HG02610 (cell line): ENCODE measurements around the gene MTHFS.
"Not testable (repeated sequence)": the region's sequence is repeated elsewhere in the genome, so short reads cannot be mapped to it uniquely, and the experiment has no call there.

Experiments used
- ATAC-seq: cut with Tn5 transposase; IDR thresholded peaks from one replicate; pipeline ENCODE4 v1.9.1; 2021; ENCODE audit warnings: mild to moderate bottlenecking, moderate library complexity; ENCODE audit not compliant: unreplicated experiment

MTHFS gene

DNA sequence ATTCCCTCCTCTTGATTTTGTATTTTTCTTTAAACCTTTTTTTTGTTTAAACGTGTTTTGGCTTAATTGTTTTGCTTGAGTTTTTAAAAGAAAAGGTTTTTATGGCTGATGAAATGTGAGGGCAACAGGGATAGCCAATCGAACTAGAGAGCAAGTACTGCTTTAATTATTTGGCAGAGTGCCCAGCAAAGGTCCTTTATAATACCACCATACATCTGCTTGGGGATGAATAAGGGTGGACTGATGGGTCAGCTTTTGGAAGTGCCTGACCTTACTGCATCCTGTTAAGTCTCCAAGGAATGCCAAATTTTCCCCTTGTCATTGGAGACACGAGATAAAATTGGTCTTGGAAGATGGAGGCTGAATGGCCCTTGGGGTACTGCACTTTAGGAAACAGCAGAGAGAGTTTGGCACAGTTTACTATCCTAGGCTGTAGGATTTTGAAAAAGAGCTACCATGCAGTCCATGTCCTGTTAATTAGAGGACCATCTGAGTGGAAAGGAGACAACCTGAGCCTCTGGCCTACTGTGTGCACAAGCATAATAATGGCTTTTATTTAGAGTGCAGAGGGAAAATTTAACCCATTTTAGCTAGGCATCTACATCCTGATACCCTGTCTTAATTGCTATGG lies 19.8 kb upstream of the MTHFS start:
- no peak for ATAC-seq

GRCh38 chr15:79915776-79916501 lies 19.1 kb upstream of the MTHFS start:
- not testable (repeated sequence) for ATAC-seq

- no peak for ATAC-seq
Observed at GRCh38 chr15:79914728-79915127, 17.9 kb upstream of the MTHFS start.

DNA sequence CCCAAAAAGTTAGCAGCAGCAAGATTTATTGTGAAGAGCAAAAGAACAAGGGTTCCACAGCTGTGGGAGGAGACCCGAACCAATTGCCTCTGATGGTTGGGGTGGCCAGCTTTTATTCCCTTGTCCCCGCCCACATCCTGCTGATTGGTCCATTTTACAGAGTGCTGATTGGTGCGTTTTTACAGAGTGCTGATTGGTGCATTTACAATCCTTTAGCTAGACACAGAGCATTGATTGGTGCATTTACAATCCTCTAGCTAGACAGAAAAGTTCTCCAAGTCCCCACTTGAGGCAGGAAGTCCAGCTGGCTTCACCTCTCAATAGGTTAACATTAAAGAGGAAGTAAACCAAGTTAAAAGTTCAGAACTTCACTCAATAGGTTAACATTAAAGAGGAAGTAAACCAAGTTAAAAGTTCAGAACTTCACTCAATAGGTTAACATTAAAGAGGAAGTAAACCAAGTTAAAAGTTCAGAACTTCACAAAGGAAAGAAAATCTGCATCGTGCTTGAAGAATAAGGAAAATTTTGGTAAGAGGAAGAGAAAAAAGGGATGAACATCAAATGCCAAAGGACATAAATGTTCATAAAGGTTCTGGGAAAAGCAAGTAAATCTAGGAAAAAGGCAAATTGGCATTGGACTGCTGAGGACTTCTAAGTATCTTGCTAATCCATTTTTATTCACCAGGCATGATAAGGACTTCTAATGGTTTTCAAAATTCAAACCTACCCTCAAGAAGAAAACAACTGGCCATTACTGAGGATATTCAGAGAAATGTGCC lies 12.9 kb upstream of the MTHFS start:
- not testable (repeated sequence) for ATAC-seq

GRCh38 chr15:79904271-79904670 lies 7.5 kb upstream of the MTHFS start:
- no peak for ATAC-seq

DNA sequence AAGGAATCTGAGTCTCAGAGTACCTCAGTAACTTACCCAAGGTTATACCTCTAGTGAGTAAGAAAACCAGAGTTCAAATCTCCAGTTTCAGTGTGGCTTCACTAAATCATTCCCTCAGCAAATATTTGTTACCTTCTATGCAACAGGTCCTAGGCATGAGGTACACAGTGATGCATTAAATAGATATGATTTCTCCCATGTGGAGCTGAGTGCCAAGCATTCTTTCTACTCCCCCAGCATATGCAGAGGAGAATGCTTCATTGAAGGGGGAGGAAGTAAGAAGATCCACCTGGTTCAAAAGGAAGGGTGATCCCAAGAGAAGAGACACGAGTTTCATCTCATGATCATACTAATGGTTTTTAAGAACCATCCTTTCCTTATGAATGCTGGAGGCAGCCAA lies 6.8 kb upstream of the MTHFS start:
- ATAC-seq: no peak

DNA sequence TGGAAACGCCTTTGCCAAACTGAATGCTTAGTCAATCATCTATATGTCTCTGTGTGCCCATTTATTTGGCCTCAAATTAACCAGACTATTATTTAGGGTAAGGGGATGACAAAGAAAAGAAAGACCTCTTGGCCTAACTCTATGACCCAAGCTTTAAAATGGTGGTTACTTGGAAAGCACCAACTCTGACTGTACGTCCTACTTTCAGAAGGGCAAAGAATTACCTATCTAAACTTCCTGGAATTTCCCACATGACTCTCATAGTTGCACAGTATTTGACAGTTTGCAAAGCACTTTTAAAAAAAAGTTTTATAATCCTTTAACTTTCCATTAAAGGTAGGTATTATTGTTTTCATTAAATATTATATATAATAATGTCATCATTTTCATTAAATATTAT lies 6.3 kb upstream of the MTHFS start:
- no peak for ATAC-seq

DNA sequence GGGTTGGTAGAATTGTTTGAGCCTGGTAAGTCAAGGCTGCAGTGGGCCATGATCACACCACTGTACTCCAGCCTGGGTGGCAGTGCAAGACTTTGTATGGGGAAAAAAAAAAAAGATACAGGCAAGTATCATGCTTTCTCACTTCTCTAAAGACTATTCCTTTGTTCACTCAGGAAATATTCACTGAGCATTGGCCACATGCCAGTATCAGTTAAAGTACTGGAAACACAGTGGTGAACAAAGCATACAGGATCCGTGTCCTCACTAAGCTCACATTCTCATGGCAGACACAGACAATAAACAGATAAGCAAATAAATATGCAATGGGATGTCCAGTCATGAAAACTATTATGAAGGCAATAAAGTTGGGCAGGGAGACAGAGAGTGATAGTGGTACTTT lies 5.1 kb upstream of the MTHFS start:
- ATAC-seq: no peak

DNA sequence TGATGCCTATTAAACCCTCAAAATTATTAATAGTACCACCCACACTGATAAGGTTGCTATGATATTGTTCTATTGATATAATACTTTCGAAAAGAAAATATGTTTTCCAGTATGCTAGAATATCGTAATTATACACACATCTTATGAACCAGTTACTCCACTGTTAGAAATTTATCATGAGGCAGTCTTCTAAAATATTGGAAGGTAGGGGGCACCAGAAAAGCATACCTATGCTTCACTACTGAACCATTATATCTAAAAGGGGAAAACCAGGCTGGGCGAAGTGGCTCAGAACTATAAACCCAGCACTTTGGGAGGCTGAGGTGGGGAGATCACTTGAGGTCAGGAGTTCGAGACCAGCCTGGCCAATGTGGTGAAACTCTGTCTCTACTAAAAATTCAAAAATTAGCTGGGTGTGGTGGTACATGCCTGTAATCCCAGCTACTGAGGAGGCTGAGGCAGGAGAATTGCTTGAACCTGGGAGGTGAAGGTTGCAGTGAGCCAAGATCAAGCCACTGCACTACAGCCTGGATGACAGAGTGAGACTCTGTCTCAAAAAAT lies 4.1 kb upstream of the MTHFS start:
- ATAC-seq: not testable (repeated sequence)

- ATAC-seq: no peak
Observed at GRCh38 chr15:79900087-79900486, 3.3 kb upstream of the MTHFS start.

- ATAC-seq: not testable (repeated sequence)
Observed at GRCh38 chr15:79898786-79899185, 2.0 kb upstream of the MTHFS start.

DNA sequence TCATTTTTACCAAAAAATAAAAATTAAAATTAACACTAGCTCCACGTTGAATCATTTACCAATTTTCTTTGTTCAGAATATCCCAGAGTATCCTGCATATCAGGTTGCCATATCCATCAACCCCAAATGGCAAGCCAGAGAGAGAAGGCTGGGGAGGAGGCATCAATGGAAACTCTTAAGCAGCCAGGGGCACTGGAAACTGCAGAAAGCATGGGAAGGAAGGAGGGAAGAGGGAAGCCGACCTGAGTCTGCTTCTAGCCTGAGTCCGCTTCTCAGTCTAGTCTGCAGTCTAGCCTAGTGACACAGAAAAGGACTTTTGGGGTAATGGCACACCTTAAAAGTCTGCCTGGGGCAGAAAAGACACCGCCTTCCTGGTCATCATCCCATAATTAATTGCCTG lies 1.6 kb upstream of the MTHFS start:
- ATAC-seq: no peak

DNA sequence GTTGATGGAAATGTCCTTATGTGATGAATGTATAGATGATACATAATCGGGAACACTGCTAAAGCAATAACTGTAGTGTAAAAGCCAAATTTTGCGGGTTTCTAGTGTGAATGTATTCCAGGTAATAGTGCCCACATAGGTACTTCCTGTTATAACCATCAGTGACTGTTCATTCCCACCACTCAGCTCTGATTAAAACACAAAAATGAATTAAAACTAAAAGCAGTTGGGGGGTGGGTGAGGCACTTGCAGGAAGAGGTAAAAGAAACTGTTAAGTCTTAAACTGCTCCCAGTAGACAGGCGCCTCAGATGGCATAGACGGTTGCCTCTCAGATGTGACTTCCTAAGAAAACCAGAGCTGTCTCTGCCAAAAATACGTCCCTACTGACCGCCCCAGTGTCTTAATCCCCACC lies 893 bp upstream of the MTHFS start:
- ATAC-seq: no peak

DNA sequence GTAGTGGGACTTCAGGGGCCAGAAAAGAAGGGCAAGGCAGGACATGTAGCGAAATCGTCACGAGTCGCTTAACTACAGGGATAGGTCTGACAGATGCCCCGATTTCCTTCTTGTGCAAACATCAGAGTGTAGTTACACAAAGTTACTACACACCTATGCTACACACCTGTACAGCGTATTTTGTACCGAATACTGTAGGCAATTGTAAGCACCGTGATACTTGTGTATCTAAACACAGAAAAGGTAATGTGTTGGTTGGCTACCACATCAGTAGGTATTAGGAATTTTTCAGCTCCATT lies 515 bp upstream of the MTHFS start:
- no peak for ATAC-seq

DNA sequence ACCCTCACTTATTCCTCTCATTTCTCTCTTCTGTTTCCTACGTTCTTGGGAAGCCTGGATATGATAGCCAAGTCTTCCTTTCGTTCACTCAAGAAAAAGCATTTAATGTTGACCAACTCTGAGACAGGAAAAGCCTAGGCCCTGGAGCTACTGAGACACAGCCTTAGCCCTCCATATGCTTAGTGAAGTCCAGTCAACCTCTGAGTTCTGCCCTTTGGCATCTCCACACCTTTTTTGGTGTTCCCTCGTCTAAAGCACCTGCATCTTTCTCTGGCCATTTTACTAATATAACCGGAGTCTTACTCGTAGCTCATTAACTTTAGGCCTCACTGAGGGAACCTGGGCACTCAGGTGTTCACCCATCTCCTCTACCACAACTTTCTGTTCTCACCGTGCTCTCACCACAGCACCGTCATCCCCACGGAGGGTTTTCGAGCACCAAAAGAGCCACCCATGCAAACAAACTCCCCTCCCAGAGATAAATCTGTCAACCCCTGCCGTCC lies 632 bp downstream of the MTHFS start:
- ATAC-seq: peak; percentile 42

GRCh38 chr15:79887054-79887930 lies 9.5 kb downstream of the MTHFS start:
- ATAC-seq: no peak

DNA sequence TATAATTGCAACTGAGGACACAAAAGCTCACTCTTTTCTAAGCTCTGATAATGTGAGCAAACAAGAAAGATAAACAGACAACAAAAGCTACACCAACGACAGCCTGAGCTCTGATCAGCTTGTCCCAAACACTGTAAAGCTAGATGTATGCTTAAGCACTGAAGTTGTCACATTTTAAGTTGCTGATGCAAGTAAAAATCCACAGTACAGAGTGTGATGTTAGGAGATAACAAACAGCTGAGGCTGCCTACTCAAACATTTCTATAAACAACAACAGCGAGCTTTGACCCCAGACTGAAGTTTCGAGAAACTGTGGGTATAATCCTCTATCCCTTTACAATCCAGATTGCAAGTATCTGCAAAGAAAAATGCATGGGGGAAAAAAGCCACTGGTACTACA lies 10.7 kb downstream of the MTHFS start:
- ATAC-seq: no peak

DNA sequence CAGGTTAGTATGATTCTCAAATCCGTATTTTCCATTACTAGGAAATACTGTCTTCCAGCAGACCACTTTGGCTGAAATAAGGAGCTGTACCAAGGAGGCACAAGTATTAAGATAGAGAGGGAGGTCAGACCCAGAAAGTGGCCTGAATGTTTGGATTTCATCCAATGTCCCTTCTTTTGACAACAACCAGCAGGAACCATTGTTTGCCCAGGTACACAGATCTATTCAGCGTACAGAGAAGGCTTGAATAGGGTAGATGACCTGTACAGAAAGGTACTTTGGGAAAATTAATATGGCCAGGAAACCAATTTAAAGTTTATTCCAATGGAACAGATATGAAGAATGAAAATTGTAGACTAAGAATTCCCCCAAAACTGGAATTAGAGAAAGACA lies 12.6 kb downstream of the MTHFS start:
- no peak for ATAC-seq

GRCh38 chr15:79883579-79884203 lies 13.1 kb downstream of the MTHFS start:
- ATAC-seq: no peak

- ATAC-seq: no peak
Observed at GRCh38 chr15:79881668-79882067, 15.1 kb downstream of the MTHFS start.
